Measurements from ENCODE around the gene PHYHIPL. TPM values are rescaled to one million over a fixed set of nuclear protein-coding genes. Genes with fewer than 3 reads are reported as not detected.

PHYHIPL gene
- total and polyA plus RNA-seq, 2 donors = 0.09 to 1.9 TPM

GRCh38 chr10:59289853-59290252, 113.4 kb downstream of the PHYHIPL start:
- no peak for DNase-seq (ENCODE audit: low read depth in 6 of 9, low spot score in 9 of 9)

GRCh38 chr10:59290448-59290847, 114.0 kb downstream of the PHYHIPL start:
- 87% methylated on average over 4 of the region's 4 CpGs for WGBS
- H3K36me3 ChIP-seq (ENCODE audit: control insufficient read depth in 2 of 2, insufficient read depth in 2 of 2, low read length in 1 of 2) = no peaks in the 10 kb centered on the region
- H3K27ac ChIP-seq (ENCODE audit: low read depth in 1 of 2, low read length in 1 of 2) = no peak overlapping the region

More at GRCh38 chr10:59289853-59290252, 113.4 kb downstream of the PHYHIPL start:
- Histone ChIP-seq H3K4me1 (ENCODE audit: control insufficient read depth in 2 of 2, insufficient read depth in 2 of 2, low read length in 2 of 2) (no peaks in the 10 kb centered on the region), H3K9me3 (ENCODE audit: control insufficient read depth in 2 of 2, insufficient read depth in 1 of 2, low read length in 1 of 2) (no peaks in the 10 kb centered on the region), H3K27ac (ENCODE audit: low read depth in 1 of 2, low read length in 1 of 2) (no peak overlapping the region), H3K27me3 (ENCODE audit: control insufficient read depth in 2 of 2, insufficient read depth in 1 of 2, low read length in 1 of 2) (no peaks in the 10 kb centered on the region), H3K36me3 (ENCODE audit: control insufficient read depth in 2 of 2, insufficient read depth in 2 of 2, low read length in 1 of 2) (no peaks in the 10 kb centered on the region), H3K4me3 (ENCODE audit: low read length in 2 of 2) (no peak overlapping the region)
- 77% methylated on average over 3 of the region's 3 CpGs for WGBS

More at GRCh38 chr10:59290448-59290847, 114.0 kb downstream of the PHYHIPL start:
- H3K4me1 ChIP-seq (ENCODE audit: control insufficient read depth in 2 of 2, insufficient read depth in 2 of 2, low read length in 2 of 2) = no peaks in the 10 kb centered on the region
- H3K9me3 ChIP-seq (ENCODE audit: control insufficient read depth in 2 of 2, insufficient read depth in 1 of 2, low read length in 1 of 2) = no peaks in the 10 kb centered on the region
- no peak overlapping the region for H3K4me3 ChIP-seq (ENCODE audit: low read length in 2 of 2)
- no peaks in the 10 kb centered on the region for H3K27me3 ChIP-seq (ENCODE audit: control insufficient read depth in 2 of 2, insufficient read depth in 1 of 2, low read length in 1 of 2)
- DNase-seq (ENCODE audit: low read depth in 6 of 9, low spot score in 9 of 9) = no peak

Other genes with a start within 250 kb of the PHYHIPL start
- 3.9 TPM for gene FAM13C, start 185.9 kb downstream of the PHYHIPL start, total RNA-seq
- 3.7 TPM for gene FAM13C, start 185.9 kb downstream of the PHYHIPL start, polyA plus RNA-seq

Data from thymus (tissue), 11 donors.